HL-60 (cell line): Measurements from ENCODE around the gene FAM186B.

Experiments used
- CTCF ChIP-seq: IDR thresholded peaks from one replicate; pipeline ENCODE4 v1.5.1; 2011; ENCODE audit warnings: low read length, control low read depth, inconsistent platforms; ENCODE audit not compliant: insufficient read depth
- GABPA ChIP-seq: IDR thresholded peaks from 2 replicates; pipeline ENCODE4 v1.6.1; 2012; ENCODE audit warnings: low read depth
- POLR2AphosphoS5 ChIP-seq: IDR thresholded peaks from 2 replicates; pipeline ENCODE4 v1.6.1; 2012; ENCODE audit warnings: low read depth
- REST ChIP-seq: IDR thresholded peaks from 2 replicates; pipeline ENCODE4 v1.6.1; 2012; ENCODE audit warnings: low read depth; ENCODE audit not compliant: insufficient replicate concordance
- SPI1 ChIP-seq: IDR thresholded peaks from 2 replicates; pipeline ENCODE4 v1.6.1; 2012; ENCODE audit warnings: low read depth, mild to moderate bottlenecking, borderline replicate concordance

DNA sequence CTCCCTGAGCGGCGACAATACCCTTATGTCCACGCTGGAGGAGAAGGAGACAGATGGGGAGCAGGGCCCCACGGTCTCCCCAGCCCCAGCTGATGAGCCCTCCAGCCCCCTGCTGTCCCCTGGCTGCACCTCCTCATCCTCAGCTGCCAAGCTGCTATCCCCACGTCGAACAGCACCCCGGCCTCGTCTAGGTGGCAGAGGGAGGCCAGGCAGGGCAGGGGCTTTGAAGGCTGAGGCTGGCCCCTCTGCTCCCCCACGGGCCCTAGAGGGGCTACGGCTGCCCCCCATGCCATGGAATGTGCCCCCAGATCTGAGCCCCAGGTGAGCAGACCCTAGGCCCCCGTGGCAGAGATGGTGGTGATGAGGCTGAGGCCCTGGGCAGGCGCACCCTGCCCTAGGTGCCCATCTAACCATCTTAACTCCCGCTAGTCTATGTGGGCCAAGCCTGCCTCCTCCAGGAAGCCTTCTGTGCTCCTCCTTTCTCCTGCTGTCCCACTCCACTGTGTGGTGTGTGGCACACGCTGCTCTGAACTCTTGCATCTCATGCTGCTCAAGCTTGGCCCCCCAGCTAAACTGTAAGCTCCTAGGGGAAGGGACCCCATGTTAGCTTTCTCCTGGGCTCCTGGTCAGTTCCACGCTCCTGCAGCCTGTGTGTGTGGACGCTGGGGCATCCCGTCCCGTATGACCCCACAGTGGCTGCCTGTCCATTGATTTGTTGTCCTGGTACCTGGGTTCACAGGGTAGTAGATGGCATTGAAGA, 49.6 kb downstream of the FAM186B start:
- TF ChIP-seq CTCF (no peak), POLR2AphosphoS5 (no peak; the same call in 1 of the 2 replicates), GABPA (no peak), REST (no peak), SPI1 (no peak)
